Body of pancreas (tissue), 4 donors: ENCODE data around the gene SETD2.

Source experiments
- POLR2A ChIP-seq, 3 donors: fragments of 450-650 bp; IDR thresholded peaks; one replicate each; pipeline ENCODE4 v1.6.1; 2016; ENCODE audit warnings: antibody characterized with exemption in 3 of 3, mild to moderate bottlenecking in 2 of 3
- TF ChIP-seq, protein P1 (sequence below), 7 experiments: fragments of 450-650 bp in 4 of 7; fragments of 200-600 bp in 3 of 7; sonication (generic) in 3 of 7; IDR thresholded peaks; one replicate each; pipeline ENCODE4 v1.5.1; 2016 to 2019; ENCODE audit warnings: antibody characterized with exemption in 7 of 7

DNA sequence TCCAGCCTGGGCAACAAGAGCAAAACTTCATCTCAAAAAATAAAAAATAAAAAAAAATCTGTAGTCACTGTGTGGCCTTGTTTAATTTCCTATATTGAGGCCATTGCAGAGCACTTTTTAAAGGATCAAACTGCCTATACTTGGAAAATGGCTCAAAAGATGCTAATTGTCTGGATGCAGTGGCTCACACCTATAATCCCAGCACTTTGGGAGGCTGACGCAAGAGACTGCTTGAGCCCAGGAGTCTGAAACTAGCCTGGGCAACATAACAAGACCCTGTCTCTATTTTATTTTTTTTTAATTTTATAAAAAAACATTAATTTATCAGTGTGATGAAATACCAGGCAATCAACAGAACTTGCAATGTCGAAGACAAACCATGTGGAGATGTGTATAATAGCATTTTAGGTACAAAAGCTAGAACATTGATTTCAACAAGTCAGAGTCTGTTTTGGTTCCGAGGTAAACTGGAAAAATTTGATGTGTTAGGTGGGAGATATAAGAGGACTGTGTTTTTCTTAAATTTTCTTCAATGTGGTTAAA lies 47.0 kb upstream of the SETD2 start:
- TF ChIP-seq POLR2A (IDR thresholded peaks at IDR 0.05): no peak
- TF ChIP-seq, protein P1, sequence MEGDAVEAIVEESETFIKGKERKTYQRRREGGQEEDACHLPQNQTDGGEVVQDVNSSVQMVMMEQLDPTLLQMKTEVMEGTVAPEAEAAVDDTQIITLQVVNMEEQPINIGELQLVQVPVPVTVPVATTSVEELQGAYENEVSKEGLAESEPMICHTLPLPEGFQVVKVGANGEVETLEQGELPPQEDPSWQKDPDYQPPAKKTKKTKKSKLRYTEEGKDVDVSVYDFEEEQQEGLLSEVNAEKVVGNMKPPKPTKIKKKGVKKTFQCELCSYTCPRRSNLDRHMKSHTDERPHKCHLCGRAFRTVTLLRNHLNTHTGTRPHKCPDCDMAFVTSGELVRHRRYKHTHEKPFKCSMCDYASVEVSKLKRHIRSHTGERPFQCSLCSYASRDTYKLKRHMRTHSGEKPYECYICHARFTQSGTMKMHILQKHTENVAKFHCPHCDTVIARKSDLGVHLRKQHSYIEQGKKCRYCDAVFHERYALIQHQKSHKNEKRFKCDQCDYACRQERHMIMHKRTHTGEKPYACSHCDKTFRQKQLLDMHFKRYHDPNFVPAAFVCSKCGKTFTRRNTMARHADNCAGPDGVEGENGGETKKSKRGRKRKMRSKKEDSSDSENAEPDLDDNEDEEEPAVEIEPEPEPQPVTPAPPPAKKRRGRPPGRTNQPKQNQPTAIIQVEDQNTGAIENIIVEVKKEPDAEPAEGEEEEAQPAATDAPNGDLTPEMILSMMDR (IDR thresholded peaks at IDR 0.05): no peak
